Loucy (cell line): ENCODE measurements around the gene NTRK1.
A peak's percentile ranks its signal among the peaks of the same experiment; 100 is the strongest.

Experiments used
- EZH2phosphoT487 ChIP-seq: fragments of 200-600 bp; IDR thresholded peaks from 2 replicates; pipeline ENCODE4 v1.6.1; 2018; ENCODE audit warnings: antibody characterized with exemption, mild to moderate bottlenecking, moderate library complexity, borderline replicate concordance
- TF ChIP-seq, protein P1 (sequence below): fragments of 200-600 bp; sonication (generic); conservative IDR thresholded peaks from 2 replicates; pipeline ENCODE4 v1.5.1; 2014; ENCODE audit warnings: mild to moderate bottlenecking, antibody characterized with exemption, low read length

DNA sequence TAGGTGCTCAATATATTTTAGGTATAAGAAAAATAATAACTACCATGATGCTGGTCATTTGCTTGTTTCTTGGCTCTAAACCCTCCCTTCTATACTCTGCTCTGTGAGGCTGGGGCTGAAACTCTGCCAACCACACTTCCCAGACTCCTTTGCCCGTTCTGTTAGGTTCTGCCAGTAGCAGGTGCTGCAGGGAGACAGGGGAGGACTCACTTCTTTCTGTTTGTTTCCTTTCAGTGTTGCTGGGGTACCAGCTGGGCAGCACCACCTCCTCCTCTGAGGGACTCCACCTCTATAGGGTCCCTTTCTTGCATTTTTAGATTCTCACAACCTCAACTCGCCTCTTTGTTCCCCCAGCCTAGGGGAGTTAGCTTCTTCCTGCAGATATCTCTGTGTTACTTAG is 27.1 kb upstream of the NTRK1 start:
- TF ChIP-seq, protein P1, sequence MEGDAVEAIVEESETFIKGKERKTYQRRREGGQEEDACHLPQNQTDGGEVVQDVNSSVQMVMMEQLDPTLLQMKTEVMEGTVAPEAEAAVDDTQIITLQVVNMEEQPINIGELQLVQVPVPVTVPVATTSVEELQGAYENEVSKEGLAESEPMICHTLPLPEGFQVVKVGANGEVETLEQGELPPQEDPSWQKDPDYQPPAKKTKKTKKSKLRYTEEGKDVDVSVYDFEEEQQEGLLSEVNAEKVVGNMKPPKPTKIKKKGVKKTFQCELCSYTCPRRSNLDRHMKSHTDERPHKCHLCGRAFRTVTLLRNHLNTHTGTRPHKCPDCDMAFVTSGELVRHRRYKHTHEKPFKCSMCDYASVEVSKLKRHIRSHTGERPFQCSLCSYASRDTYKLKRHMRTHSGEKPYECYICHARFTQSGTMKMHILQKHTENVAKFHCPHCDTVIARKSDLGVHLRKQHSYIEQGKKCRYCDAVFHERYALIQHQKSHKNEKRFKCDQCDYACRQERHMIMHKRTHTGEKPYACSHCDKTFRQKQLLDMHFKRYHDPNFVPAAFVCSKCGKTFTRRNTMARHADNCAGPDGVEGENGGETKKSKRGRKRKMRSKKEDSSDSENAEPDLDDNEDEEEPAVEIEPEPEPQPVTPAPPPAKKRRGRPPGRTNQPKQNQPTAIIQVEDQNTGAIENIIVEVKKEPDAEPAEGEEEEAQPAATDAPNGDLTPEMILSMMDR, result peak; percentile 32; the same call in 1 of the 2 replicates
- TF ChIP-seq EZH2phosphoT487, result no peak
